Heart left ventricle (tissue), 13 donors: ENCODE measurements around the gene ZNF408.

Experiments
- POLR2A ChIP-seq, 2 donors: fragments of 450-650 bp; IDR thresholded peaks; one replicate each; pipeline ENCODE4 v1.6.1; 2017; ENCODE audit warnings: antibody characterized with exemption in 2 of 2, mild to moderate bottlenecking in 2 of 2, moderate library complexity in 2 of 2
- TF ChIP-seq, protein P1 (sequence below), 12 donors: fragments of 200-600 bp; sonication (generic) in 4 of 12; IDR thresholded peaks; one replicate each; pipeline versions ENCODE4 v1.5.0 to v1.8.0; 2018 to 2022; ENCODE audit warnings: antibody characterized with exemption in 12 of 12, mild to moderate bottlenecking in 5 of 12
- donor health status: ischemic (EF 13 %, LVEDD 7.1; RV severe dilation, severe dysfunction).
- donor health status: DM: no; HTN: yes; CAD: no.
- donor health status: DM: no; HTN: no; CAD: no.
- donor health status: ischemic (EF 25% LVEDD 6.9; RV normal size, moderate dysfunction).
- donor health status: ischemic (EF 25% LVEDD 5.7; RV mildly dilated, moderate dysfunction).
- donor health status: ischemic (EF 35%, LVEDD 5.7; RV mildly dilated, moderate dysfunction).
- donor health status: nonischemic (EF 11% LVEDD 7.7; RV severe dilation, severe dysfunction).
- donor health status: DM: yes; HTN: yes; CAD: no.
- donor health status: PGD.
- donor health status: ischemic (EF 29% LVEDD 5.4; RV normal size, mild dysfunction).
- donor health status: nonischemic (EF 23%, LVEDD 6.1; RV moderate dilation, normal function).

DNA sequence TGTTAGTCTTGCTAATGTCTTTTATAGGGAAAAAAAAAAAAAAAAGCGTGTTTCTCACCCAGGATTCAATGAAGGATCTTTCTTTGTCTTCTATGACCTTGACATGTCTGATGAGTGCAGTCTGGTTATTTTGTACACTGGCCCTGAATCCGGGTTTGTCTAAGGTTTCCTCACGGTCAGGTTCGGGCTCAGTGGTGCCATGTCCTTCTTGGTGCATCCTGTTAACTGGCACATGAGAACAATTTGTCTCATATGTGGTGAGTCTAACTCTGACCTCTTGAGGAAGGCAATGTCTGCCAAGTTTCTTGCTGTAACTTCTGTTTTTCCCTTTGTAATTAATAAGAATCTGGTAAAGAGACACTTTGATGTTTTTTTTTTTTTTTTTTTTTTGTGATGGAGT lies 30.7 kb downstream of the ZNF408 start:
- TF ChIP-seq, protein P1, sequence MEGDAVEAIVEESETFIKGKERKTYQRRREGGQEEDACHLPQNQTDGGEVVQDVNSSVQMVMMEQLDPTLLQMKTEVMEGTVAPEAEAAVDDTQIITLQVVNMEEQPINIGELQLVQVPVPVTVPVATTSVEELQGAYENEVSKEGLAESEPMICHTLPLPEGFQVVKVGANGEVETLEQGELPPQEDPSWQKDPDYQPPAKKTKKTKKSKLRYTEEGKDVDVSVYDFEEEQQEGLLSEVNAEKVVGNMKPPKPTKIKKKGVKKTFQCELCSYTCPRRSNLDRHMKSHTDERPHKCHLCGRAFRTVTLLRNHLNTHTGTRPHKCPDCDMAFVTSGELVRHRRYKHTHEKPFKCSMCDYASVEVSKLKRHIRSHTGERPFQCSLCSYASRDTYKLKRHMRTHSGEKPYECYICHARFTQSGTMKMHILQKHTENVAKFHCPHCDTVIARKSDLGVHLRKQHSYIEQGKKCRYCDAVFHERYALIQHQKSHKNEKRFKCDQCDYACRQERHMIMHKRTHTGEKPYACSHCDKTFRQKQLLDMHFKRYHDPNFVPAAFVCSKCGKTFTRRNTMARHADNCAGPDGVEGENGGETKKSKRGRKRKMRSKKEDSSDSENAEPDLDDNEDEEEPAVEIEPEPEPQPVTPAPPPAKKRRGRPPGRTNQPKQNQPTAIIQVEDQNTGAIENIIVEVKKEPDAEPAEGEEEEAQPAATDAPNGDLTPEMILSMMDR (IDR thresholded peaks at IDR 0.05): no peak
- TF ChIP-seq POLR2A (IDR thresholded peaks at IDR 0.05): no peak
